ENCODE results near the gene ST6GALNAC5.

The ST6GALNAC5 gene

DNA sequence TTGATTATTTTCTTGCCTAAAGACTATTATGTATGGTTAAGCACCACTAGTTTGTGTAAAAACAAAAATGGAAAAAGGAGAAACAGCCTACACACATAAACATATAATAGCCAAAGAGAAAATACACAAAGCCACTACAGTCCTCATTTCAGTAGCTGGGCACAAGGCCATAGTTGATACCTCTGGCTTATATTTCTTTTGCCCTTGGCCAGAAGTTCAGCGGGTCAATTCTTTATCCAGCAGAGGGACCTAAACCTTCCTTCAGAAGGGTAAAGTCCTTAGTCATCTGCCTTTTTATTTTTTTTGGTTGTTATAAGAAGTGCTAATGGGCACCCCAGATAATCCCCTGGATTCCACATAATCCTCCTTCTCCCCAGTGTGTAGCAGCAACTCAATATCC lies 217.8 kb downstream of the ST6GALNAC5 start:
- no peaks in the 10 kb centered on the region for H3K27me3 ChIP-seq (ENCODE audit: insufficient read depth, low read depth, severe bottlenecking)
- TF ChIP-seq, protein P1, sequence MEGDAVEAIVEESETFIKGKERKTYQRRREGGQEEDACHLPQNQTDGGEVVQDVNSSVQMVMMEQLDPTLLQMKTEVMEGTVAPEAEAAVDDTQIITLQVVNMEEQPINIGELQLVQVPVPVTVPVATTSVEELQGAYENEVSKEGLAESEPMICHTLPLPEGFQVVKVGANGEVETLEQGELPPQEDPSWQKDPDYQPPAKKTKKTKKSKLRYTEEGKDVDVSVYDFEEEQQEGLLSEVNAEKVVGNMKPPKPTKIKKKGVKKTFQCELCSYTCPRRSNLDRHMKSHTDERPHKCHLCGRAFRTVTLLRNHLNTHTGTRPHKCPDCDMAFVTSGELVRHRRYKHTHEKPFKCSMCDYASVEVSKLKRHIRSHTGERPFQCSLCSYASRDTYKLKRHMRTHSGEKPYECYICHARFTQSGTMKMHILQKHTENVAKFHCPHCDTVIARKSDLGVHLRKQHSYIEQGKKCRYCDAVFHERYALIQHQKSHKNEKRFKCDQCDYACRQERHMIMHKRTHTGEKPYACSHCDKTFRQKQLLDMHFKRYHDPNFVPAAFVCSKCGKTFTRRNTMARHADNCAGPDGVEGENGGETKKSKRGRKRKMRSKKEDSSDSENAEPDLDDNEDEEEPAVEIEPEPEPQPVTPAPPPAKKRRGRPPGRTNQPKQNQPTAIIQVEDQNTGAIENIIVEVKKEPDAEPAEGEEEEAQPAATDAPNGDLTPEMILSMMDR (IDR thresholded peaks at IDR 0.05; ENCODE audit: low read depth, low read length), result no peak
- no peaks in the 10 kb centered on the region for H3K9me3 ChIP-seq (ENCODE audit: severe bottlenecking)
- DNase-seq, result no peak
- no peak overlapping the region for H3K27ac ChIP-seq
- H3K4me3 ChIP-seq (ENCODE audit: low read depth, low read length), result no peak overlapping the region
- peaks cover 23% of the 10 kb centered on the region for H3K36me3 ChIP-seq

DNA sequence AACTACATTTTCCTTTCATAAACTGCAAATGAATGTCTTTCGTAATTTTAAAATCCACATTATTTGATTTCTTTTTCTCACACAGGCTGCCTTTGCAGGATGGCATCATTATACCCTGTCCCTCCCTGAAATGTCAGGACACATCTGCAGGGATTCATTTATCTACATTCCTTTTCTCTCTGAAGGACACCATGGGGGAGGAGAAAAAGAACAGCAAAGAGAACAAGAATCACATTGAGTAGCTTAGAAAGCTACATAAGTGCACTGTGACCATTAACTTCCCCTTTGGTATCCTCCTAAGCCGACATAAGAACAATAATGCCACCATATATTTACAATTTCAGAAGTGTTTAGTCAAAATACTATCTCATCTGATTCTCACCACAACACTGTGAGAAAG lies 222.5 kb downstream of the ST6GALNAC5 start:
- DNase-seq, result no peak
- no peak overlapping the region for H3K27ac ChIP-seq
- no peak overlapping the region for H3K4me3 ChIP-seq (ENCODE audit: low read depth, low read length)
- H3K36me3 ChIP-seq, result peaks cover 17% of the 10 kb centered on the region
- TF ChIP-seq, protein P1 (IDR thresholded peaks at IDR 0.05; ENCODE audit: low read depth, low read length), result no peak
- no peaks in the 10 kb centered on the region for H3K9me3 ChIP-seq (ENCODE audit: severe bottlenecking)
- no peaks in the 10 kb centered on the region for H3K27me3 ChIP-seq (ENCODE audit: insufficient read depth, low read depth, severe bottlenecking)

DNA sequence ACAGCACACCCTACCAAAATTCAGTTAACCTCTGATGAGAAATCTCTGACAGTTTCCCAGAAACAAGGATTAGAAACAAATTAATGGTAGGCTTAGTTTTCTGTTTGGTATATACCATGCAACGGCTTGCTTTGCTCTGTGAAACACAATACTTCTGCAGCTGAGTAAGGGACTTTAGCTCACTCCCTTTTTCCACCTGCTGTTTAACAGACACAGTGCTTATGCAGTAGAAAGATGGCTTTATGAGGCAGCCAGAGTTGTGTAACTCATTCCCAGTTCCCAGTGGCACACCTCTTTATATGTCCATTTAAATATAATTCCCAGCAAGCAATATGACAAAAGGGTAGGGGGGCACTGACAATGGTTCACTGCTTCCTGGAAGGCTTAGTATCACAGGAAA lies 228.0 kb downstream of the ST6GALNAC5 start:
- TF ChIP-seq, protein P1 (IDR thresholded peaks at IDR 0.05; ENCODE audit: low read depth, low read length), result no peak
- Histone ChIP-seq H3K4me3 (ENCODE audit: low read depth, low read length) (no peak overlapping the region), H3K9me3 (ENCODE audit: severe bottlenecking) (no peaks in the 10 kb centered on the region), H3K36me3 (peaks cover 3% of the 10 kb centered on the region; the same call in 1 of the 2 replicates), H3K27ac (no peak overlapping the region), H3K27me3 (ENCODE audit: insufficient read depth, low read depth, severe bottlenecking) (no peaks in the 10 kb centered on the region)
- DNase-seq, result no peak

DNA sequence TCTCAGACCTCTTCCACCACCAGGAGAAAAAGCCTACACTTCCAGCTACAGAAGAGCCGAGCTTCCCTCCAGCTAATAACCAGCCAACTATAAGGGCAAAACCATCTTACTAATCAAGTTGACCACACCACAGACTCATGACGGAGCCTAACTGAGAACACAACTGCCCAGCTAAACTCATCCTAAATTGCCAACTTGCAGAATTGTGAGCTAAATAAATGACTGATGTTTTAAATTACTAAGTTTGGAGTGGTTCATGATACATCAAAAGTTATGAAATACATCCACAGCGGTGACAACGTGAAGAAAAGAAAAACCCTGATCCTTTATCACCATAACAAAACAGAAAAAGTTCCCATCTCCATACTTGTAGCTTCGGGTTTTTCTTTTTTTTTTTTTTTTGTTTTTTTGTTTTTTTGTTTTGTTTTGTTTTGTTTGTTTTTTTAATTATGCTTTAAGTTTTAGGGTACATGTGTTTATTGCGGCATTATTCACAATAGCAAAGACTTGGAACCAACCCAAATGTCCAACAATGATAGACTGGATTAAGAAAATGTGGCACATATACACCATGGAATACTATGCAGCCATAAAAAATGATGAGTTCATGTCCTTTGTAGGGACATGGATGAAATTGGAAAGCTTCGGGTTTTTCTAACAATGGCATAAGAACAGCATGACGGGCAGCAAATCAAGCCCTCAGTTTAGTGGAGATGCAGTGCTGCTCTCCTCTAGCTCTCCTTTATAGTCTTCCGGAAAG lies 229.4 kb downstream of the ST6GALNAC5 start:
- TF ChIP-seq, protein P1 (IDR thresholded peaks at IDR 0.05; ENCODE audit: low read depth, low read length), result no peak
- Histone ChIP-seq H3K4me3 (ENCODE audit: low read depth, low read length) (no peak overlapping the region), H3K27ac (no peak overlapping the region), H3K27me3 (ENCODE audit: insufficient read depth, low read depth, severe bottlenecking) (no peaks in the 10 kb centered on the region), H3K36me3 (no peaks in the 10 kb centered on the region), H3K9me3 (ENCODE audit: severe bottlenecking) (no peaks in the 10 kb centered on the region)
- DNase-seq, result no peak

DNA sequence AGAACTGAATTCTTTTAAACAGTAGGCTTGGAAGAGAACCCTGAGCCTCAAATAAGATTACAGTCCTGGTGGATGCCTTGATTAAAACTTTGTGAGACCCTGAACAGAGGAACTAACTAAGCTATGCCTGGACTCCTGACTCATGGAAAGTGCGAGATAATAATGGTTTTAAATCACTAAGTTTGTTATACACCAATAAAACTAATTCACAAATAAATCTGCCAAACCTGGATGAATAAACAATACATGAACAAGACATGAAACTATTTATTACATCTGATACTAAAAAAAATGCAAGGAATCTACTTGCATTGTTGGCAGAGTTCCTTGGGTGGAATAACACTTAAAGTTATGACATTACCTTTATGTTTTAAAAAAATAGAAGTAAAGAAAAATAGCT lies 233.6 kb downstream of the ST6GALNAC5 start:
- Histone ChIP-seq H3K4me3 (ENCODE audit: low read depth, low read length) (no peak overlapping the region), H3K27ac (no peak overlapping the region)

More for the DNA sequence above, 233.6 kb downstream of the ST6GALNAC5 start:
- no peak for DNase-seq
- H3K9me3 ChIP-seq (ENCODE audit: severe bottlenecking), result no peaks in the 10 kb centered on the region
- H3K36me3 ChIP-seq, result no peaks in the 10 kb centered on the region
- TF ChIP-seq, protein P1 (IDR thresholded peaks at IDR 0.05; ENCODE audit: low read depth, low read length), result no peak
- no peaks in the 10 kb centered on the region for H3K27me3 ChIP-seq (ENCODE audit: insufficient read depth, low read depth, severe bottlenecking)
